Stimulated activated CD4-positive, alpha-beta T cell treated with anti-CD3 and anti-CD28 coated beads, Interleukin-4, amount 100 ng/mL, for 1 hour (primary cell): ENCODE results near the gene RASSF8.

Experiments used
- DNase-seq: peaks from one replicate; pipeline ENCODE4 v3.0.0-alpha.2; 2020

Gene RASSF8

DNA sequence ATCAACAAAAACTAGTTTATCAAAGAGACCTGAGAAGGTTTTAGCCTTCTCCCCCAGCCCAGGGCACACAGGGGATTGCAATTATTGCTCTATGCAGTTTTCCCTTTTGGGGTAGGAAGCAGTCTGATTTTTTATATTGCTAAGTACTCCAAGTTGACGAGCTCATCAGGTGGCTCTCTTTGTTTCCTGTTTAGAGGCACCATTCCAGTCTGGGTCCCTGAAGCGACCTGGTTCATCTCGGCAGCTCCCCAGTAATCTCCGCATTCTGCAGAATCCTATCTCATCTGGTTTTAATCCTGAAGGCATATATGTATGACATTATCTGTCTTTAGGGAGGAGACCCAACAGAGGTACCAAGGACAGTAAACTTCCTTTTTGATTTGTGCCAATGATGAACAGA is 110.0 kb downstream of the RASSF8 start:
- no peak for DNase-seq

DNA sequence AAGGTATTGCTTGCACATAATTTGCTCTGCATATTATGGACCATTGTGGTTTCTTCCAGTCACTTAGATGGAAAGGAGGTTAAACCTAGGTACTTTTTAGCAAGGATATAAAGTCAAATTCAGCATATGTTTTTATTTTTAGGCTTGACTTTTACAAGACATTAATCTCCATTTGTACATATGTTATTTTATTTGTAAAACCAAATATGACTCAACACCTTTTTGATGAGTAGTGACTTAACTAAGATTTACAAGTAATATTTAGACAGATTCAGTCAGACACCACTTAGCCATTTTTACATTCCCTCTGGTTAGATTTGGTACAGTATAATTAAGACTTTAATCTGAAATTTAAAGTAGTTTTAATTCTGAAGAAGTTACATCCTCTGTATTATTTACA is 111.3 kb downstream of the RASSF8 start:
- DNase-seq: no peak

DNA sequence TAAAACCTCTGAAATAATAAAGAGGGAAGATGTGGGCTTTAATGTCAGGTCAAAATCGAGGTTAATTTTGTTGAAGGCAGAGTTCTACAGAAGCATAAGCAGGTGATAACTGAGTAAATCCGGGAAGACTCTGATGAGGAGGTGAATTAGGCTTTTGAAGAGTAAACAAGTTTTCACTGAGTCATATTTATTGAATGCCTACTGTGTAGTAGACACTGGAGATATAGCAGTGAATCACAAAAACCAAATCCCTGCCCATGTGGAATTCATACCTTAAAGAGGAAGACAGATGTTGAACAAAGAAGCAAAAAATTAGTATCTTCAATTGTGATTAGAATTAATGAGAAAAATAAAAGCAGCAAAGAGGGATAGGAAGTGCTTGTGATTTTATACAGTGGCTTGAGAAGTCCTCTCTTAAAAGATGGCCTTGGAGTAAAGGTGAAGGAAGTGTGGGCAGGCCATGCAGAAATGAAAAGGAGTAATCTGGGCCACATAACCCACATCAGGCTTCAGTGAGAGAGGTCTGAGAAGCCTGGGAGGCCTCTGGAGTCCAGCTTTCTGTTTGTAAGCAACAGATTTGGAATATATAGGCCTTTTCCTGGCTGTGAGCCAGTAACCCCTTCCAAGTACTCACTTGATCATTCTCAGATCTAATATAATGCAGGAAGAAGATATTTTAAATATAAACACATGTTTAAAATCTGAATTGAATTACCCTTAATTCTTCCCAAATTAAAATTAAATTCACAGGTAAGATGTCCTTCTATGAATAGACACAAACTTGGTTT is 119.6 kb downstream of the RASSF8 start:
- no peak for DNase-seq

DNA sequence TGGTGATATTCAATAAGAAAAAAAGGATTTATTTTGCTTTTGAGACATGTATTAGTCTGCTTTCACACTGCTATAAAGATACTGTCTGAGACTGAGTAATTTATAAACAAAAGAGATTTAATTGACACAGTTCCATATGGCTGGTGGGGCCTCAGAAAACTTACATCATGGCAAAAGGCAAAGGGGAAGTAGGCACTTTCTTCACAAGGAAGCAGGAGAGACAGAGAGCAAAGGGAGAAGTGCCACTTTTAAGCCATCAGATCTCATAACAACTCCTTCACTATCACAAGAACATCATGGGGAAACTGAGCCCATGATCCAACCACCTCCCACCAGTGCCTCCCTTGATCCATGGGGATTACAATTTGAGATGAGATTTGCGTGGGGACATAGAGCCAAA is 122.4 kb downstream of the RASSF8 start:
- DNase-seq: no peak

DNA sequence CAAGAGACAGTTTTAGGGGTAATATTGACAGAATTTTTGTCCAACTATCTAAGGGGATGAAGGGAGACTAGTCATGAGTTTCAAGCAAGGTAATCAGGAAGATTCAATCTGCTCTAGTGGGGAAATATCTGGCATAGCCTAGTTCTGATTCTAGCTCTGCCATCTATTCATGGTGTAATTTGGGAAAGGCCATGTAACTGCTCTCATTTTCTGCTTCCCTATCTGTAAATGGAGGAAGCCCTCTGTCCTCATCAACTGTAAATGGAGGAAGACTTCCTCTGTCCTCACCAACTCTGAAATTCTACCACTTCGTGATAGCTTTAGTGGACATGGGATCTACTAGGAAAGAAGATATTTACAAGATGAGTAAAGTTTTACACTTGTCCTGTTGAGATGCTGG is 128.5 kb downstream of the RASSF8 start:
- no peak for DNase-seq

DNA sequence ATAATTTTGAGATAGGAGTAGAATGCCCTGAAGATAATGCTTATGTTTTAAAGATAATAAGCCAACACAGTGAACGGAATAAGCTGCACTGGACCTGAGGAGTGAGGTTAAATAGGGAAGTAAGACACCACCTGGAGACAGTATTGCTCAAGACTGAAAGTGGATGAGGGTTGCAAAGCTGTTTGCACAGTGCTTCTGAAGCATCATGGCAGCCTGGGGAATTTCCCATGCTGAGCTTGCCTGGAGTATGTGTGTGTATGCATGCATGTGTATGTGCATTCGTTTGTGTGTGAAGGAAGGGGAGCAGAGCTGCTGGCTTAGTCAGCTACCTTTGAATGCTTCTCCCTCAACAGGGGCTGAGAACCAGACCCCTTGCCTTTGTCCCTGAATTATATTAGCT is 130.5 kb downstream of the RASSF8 start:
- DNase-seq: no peak

DNA sequence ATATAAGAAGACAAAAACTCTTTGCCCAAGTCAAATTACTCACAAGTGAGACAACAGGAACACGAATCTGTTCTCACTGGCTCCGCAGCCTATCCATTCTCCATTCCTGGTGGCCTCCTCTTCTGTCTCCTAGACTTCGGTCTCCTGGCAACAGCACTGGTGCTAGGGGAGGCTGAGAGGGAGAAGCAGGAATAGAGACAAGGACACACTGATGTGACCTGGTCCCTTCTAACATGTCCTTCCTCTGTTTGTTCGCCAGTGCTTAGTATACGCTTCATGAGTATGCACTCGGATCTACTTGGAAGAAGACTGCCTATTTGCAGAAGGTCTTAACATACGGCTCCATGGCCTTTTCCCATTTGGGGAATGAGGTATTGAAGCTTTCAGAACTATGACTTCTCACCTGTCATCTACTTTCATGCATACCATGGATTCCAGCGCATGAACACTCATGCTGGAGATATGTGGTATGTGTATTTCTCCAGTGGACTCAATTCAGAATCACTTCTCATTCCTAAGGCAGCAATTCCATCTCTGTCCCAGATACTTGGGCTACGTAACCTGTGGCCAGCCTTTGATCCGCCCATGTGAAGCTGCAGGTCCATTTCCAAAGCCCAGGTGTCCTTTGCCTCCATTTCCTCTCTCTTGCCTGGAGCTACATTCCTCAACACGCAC is 132.5 kb downstream of the RASSF8 start:
- no peak for DNase-seq

DNA sequence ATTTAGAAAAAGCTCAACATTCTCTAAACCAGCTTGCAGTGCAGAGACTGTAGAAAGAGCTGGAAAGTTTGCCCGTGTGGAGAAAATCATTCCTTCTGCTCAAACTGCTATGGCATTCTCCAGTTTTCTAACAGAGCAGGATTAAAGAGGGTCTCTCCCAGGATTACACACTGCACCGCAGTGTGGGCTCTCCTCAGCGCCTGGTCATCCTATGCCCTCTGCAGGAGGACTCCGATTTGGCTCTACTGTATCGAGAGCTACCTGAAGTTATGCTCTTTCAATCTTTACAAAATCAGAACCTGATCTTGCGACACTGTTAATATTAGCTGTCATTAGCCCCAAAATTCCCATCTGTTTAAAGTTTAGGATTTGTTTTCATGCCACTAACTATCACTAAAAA is 133.3 kb downstream of the RASSF8 start:
- no peak for DNase-seq

DNA sequence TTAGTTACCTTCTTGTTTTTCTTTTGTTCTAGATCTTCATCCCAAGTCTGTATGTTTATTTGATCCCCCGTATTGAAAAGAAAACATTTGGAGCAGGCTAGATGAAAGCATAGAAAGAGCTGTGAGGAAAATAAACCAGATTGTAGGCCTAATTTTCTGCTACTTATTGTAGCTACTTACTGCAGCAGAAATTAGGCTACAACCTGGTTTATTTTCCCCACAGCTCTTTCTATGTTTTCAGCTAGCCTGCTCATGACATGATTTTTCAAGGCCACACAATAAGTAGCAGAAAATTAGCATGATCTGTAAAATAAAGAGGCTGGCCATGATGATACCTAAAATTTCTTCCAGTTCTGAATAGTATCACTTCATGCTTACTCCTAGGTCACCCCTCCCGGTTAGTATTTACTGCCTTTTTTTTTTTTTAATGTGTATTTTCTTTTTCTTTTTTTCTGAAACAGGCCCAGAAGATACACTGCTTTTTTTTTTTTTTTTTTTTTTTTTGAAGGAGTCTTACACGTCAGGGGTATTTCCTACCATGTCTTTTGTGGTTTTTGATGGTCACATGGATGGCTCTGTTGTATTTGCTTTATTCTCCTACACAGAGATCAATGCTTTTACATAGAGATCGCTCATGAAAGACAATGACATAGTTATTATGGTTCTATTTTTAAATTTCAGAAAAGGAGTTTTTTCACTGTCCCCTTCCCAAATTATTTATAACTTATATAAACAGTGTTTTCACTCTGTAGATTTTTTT is 134.0 kb downstream of the RASSF8 start:
- DNase-seq: no peak

DNA sequence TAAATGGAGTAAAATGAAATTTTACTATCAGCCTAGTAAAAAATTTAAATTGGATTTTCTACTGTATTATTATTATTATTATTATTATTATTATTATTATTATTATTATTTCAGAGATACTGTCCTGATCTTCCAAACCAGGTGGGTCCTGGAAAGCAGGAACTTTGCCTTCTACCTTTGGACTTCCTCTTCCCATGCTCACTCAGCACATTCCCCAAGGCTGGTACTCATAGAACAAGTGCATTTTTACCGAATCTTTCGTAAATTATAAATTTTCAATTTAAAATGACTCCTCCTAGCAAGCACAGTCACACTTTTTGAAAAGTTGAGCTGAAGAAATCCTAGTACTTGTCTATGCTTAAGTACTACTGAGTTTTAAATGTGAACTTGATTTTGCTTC is 136.7 kb downstream of the RASSF8 start:
- no peak for DNase-seq

DNA sequence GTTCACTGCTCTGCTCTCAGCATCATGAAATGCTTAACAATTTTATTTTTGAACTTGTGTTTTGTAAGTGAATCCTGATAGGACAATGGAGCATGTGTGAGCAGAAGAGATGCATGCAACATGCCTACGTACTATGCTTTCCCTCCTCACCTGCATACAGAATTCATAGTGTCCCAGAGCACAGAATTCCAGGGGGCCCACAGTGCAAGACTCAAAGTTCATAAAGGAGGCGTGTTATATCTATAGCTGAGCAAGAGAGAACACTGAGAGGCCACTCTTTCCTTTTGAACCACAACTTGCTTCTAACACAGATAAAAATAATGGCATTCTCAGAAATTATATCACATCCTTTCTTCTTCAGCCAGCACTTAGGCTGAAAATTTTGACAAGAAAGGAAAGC is 137.6 kb downstream of the RASSF8 start:
- no peak for DNase-seq

DNA sequence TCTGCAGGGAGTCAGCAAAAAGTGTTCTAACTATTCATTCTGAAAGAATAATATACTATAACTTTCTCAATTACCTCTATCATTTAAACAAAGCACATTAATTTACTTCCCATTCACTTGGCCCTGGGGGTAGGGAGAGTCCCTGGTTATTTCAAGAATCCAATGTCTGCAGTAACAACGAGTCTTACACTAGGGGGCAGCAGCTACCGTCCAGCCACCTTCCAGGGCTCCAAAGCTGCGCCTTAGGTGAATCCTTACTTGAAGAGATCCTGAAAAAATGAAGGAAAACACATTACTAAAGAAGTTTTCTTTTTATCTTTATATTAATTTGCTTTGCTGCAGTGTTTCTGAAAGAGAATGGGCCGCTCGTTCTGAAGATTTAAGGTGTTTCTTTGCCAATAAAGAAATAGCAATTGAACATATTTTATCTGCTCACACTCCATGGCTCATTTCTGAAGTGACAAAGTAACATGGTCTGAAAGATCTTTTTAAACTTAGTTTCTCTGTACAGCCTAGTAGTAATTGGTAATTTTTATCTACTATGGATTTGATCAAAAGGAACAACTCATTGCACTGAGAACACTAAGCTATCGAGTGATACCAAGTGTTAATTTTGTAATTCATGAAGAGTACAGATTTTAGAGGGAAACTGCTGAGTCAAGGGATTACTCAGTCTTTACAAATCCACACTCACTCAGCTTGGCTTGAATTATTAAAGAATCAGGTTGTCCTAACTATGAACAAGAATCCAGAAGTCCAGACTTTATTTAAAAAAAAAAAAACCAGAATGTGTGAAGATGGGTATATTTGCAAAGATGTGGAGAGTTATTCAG is 138.8 kb downstream of the RASSF8 start:
- peak; percentile 48 for DNase-seq

DNA sequence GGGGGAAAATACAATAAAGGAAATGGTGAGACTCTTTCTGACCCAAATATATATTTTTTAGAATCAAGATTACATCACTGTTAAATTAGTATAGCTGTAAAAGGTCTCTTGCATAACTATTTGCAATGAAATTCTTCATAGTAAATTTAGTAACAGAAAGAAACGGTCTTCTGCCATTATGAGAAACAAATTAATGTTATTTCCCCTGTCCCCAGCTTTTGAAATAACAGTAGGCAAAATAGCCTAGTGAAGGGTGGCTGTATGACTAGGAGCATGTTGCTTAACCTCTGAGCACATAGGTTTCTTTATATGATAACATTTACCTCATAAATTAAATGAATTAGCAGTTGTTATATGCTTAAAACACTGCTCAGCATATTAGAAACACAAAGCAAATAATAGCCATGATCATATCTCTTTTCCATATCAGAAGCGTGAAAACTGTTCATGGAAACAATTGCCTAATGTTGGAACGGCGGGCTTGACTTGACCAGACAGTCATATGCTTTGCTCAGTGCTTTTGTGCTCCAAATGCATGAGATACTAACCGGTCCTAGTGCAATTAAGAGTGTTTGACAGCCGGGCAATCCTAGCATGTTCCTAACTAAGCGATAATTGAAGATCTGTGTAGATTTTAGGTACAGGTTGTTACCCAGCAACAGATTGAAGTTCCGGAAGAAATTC is 142.3 kb downstream of the RASSF8 start:
- DNase-seq: no peak

DNA sequence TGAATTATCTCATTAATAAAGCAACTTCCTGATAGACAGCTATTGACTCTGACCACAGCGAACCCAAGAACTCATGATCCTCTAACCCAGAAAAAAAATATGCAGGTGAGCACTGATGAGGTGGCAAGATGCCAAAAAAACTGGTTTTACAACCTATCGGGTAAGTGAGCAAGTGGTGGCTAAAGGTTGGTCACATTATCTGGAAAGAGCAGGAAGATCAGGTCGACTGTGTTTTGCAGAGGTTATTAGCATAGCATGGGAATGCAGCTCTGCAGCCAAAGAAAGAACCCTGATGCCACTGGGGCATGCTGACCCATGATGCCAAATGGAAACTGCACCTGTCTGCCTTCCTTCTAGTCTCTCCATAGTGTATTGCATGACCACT is 142.9 kb downstream of the RASSF8 start:
- DNase-seq: no peak

DNA sequence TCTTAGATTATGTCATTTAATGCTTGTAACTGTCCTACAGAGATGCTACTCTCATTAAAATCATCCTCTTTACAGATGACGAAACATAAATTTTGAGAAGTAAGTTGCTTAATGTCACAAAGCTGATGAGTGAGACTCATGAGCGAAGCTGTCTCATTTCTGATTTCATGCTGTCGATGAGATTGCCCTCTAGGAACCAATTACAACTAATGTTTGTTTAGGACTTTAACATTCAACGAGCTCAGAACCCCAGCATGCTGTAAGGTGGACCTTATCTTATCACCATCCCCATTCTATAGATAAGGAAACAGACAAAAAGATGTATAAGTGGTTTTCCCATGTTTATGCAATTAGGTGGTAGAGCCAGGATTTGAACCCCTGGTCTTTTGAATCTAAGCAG is 143.3 kb downstream of the RASSF8 start:
- DNase-seq: no peak

DNA sequence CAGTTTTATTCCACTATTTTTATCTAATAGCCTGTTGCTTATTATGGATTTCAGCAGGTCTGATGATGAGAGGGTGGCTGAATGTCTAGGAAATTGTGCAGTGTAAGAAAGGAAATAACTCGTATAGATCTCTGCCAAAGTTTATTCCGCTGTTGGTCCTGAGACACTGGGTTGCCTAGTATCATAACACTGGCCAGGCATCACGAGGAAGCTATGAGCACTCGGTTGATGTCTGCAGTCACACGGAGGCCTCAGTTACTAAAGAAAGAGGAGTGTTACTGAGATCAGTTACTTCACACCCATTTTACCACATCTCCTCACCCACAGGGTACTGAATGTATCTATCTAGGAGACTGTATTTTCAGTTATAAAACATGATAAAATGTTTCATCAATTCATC is 144.5 kb downstream of the RASSF8 start:
- no peak for DNase-seq

DNA sequence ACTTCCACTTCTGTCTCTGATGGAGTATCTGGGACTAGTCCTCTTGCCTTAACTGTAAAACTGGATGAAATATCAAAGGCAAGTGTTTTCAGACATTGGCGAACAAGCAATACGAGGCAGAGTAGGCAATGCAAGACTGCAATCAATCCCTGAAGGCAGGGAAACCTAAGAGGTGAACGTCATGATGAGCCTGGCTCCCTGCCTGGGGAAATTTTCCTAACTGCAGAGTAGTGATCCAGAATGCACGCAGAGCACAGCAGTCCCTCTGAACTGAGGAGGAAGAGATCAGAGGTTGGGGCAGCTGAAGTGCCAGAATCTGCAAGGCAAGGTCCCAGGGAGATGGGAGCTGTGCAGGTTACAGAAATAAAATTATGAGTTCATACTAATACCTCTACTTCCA is 147.9 kb downstream of the RASSF8 start:
- DNase-seq: no peak

DNA sequence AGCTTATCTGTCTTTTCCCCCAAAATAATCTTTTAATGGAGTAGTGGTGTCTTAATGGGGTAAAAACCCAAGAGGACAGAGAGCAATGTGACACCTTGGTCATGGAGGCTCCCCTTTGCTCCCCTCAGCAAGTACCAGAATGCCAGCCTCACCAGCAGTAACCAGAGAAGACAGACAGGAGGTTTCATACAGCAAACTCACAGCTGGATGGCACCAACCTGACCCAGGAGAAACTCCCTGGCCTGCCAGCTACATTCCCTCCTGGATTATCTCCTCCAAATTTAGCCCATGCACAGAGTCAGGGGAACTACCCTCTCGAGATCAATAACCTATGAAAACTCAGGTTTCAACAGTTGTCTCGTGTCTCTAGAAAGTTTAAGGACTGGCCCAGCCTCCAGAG is 150.4 kb downstream of the RASSF8 start:
- no peak for DNase-seq

DNA sequence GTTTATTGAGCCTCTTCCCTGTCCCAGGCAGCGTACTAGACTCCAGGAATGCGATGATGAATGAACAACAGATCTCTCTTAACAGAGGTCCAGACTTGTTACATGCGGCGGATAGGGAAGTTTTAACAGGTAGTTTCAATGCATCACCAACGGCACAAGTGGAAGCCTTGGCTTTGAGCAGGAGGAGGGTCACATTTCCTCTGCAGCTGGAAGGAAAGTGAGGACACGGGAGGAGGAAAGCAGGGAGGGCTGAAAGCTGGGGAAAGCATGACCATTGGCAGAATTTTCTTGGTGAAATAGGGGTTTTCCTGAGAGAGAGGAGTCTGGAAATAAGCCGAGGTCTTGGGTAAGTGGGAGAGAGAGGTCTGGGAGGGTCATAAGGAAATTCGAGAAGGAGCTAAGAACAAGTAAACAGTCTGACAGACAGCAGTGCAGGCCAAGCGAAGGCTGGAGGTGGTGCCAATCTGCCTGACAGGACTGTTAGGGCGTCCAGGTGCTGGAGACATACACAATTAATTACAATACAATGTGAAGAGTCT is 150.9 kb downstream of the RASSF8 start:
- no peak for DNase-seq

DNA sequence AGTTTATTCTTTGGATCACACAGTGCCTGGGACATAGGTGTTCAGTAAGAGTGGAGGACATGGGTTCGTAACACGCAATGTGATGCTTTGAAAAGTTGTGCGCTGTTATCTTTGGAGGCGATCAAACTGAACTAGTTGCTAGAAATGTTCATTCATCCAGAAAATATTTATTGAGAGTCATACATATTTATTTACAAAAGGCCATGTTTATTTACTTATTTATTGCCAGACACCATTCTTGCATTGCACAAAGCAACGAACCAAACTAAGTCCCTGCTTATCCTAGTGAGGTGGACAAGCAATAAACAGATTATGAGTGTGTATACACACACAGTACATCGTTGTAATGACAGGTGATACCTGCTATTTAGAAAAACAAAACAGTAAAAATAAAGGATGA is 153.8 kb downstream of the RASSF8 start:
- no peak for DNase-seq

DNA sequence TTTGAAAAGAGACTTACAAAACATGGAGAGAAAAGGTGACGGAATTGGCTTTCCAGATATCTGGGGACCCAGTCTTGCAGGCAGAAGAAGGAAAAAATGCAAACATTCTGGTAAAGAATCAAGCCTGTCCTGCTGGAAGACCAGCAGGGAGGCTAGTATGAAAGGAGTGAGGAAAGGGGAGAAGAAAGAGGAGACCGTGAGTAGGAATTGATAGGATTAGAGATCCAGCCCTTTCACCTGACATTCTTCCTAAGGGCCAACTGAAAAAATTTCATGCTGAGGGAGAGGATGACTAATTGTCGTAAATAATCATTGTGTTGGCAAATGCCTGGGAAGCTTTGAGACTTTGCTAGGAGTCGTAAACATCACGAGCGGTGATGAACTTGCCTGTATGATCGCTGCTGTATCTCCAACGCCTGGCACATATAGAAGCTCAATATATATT is 154.2 kb downstream of the RASSF8 start:
- DNase-seq: no peak

DNA sequence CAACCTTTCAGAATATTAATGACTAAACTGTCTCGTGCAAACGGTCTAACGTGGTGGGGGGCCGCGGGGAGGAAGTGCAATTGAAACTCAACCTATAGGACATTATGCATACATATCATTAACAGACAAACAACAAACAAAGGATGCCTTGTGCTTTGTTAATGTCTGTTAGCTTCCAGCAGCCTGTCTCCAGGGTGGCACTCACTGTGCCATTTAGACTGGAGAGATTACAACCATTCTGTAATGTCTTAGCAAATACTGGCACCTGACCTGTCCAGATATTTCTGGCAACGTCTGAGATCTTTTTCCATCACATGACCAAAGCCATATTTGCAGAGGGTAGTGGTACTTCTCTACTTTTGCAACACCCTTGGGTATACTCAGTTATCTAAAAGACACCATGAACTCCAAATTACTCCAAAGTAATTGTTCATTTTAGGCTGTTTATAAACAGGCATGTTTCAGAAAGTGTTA is 154.7 kb downstream of the RASSF8 start:
- DNase-seq: no peak
